Mesenteric fat pad (tissue), 1 donor: ENCODE results near the gene PPP1CB. TPM values are rescaled to one million over a fixed set of nuclear protein-coding genes. Genes with fewer than 3 reads are reported as not detected.
"Not testable (repeated sequence)": the region's sequence is repeated elsewhere in the genome, so short reads cannot be mapped to it uniquely, and the experiment has no call there.

Source experiments
- DNase-seq: peaks from one replicate; pipeline ENCODE4 v3.0.0-alpha.2; 2020; ENCODE audit warnings: low spot score
- total RNA-seq: library from RNA; stranded (reverse); fragmentation: NEBNext Ultra II Directional; extraction: Animal tissue kit (Norgen Biotek cat#: 25700); gene quantifications from one replicate; pipeline ENCODE4 v1.2.1, GENCODE V29; 2021
- donor health status: DM: yes; HTN: yes; CAD: no.

Gene PPP1CB
- total RNA-seq, 1 donor from 2014 or later: 201 TPM

DNA sequence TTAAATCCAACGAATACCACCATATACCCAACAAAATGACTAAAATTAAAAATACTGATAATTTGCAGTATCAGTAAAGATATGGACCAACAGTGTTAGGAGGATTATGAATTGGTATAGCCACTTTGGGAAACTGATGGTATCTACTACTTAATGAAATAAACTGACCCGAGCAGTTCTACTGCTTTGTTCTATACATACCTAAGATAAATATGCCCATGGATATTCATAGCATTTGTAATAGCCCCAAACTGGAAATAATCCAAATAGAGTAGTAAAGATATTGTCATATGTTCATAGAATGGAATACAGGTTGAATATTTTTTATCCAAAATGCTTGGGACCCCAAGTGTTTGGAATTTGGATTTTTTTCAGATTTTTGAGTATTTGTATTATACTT lies 20.7 kb downstream of the PPP1CB start:
- DNase-seq: no peak

DNA sequence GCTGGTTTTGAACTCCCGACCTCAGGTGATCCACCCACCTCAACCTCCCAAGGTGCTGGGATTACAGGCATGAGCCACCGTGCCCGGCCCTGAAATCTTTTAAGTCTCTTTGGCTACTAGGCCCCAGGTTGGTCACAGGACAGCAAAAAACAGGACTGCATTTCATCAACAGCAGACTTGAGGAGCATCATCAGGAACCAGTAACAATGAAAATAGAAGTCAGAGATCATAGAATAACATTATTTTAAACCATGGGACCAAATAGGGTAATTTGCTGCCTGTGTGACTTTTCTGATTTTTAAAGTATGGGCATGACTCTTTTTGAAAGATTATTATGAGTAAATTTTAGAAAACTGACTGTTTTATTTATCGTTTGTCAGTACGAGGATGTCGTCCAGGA lies 24.8 kb downstream of the PPP1CB start:
- DNase-seq: no peak

DNA sequence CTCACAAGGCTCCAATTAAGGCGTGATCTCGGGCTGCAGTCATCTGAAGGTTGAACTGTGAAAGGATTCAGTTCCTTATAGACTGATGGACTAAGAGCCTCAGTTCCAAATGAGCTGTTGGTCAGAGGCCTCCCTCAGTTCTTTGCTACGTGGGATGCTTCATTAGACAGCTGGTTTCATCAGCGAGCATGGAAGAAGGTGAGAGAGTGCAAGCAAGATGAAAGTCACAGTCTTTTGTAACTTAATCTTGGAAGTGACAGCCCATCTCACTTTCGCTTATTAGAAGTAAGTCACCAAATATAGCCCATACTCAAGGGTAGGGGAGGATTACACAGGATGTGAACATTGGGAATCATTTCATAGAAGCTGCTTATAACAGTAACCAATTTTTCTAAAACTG lies 26.8 kb downstream of the PPP1CB start:
- DNase-seq: no peak

DNA sequence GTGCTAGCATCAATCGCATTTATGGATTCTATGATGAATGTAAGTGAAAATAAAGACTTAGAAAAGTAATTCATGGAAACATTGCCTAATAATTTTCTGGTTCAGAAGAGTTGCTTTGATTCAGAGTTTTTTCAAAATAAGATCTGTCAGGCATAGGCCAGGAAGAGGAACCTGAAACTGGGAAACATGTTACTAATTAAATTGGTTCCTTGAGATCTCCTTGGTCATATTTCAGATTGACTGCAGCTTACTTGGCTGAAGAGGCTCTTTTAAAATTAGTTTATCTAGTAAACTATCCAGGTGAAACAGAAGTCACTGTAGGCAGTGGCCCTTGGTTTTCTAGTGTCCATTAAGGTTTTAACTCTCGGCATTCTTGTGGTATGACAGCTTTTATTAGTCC lies 27.4 kb downstream of the PPP1CB start:
- no peak for DNase-seq

DNA sequence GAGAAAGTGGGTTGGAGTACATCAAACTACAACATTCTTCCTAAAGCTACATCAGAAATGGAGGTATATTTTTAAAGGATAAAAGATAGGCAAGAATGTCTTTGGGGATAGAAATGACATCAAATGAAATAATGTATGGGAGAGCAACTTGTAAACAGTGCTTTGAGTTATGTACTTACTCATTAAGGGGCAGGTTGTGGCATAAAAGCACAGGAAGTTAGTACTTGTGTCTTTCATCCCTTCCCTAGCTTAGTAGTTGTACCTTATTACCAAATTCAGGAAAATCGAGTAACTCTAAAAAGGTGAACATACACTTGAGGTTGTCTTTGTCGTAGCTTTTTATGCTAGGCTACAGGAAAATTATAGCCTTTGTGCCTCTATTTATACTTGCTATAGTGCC lies 28.9 kb downstream of the PPP1CB start:
- DNase-seq: no peak

DNA sequence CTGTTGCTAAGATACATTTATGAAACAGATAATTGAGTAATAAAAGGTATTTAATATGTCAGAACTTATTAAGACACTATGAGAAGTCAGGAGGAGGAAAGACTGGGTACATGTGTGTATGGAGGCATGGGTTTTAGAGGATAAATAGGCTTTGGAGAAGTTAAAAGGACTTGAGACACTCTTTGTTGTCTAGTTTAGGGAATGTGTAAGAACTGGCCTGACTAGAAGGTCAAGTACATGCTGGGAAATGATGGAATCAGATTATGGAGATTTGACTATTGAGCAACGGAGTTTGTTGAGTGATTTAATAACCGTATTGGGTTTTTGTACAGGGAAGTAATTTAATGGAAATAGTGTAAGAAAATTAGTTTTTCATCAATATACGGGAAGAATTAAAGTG lies 30.8 kb downstream of the PPP1CB start:
- DNase-seq: no peak

DNA sequence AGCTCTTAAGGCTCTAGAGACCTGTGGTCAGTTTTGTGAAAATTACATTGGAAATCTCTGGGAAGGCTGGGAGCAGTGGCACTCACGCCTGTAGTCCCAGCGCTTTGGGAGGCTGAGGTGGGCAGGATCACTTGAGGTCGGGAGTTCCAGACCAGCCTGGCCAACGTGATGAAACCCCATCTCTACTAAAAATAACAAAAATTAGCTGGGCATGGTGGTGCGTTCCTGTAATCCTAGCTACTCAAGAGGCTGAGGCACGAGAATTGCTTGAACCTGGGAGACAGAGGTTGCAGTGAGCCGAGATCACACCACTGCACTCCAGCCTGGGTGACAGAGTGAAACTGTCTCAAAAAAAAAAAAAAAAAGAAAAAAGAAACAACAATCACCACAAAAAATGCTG lies 32.9 kb downstream of the PPP1CB start:
- DNase-seq: not testable (repeated sequence)

DNA sequence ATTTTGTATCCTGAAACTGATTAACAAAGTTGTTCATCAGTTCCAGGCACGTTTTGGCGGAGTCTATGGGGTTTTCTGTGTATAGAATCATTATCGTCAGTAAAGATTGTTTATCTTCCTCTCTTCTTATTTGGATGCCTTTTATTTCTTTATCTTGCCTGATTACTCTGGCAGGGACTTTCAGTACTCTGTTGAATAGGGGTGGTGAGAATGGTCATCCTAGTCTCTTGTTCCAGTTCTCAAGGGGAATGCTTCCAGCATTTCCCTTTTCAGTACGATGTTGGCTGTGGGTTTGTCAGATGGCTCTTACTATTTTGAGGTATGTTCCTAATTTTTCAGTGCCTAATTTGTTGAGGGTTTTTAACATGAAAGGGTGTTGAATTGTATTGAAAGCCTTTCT lies 45.0 kb downstream of the PPP1CB start:
- DNase-seq: no peak

DNA sequence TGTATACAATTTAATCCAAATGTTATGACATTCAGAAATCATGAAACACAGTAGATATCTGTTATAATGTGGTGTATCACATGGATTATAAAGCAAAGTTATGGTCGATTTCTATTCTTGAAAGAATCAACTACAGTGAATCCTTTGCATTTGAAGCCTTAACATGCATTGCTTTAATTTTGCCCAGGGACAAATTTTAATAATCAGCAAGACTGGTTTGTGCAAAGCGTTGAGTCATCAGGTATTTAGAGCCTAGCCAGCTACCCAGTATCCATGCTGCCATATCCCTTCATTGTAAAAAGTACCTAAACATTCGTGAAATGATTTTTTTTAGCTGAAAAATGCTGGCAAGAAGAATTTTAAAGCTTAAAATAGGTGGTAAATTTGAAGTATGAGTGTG lies 50.1 kb downstream of the PPP1CB start:
- DNase-seq: no peak

DNA sequence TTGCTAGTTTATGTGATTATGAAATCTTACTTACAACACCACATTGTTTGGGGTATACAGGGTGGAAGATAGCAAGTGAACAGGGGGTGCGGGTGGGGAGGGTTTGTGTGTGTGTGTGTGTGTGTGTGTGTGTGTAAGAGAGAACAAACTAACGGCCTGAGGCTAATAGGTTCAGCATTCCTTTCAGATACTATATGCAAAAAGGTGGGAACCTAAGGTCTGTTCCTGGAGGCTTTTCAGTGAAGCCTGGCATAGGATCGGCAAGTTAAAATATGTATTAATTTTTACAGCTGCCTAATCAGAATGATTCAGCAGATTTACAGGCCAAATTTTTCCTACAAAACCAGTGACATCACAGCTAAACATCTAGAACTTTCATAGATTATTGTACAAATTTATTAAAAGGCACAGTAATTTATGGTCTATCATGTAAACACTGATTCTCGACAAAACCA lies 51.4 kb downstream of the PPP1CB start:
- DNase-seq: no peak

DNA sequence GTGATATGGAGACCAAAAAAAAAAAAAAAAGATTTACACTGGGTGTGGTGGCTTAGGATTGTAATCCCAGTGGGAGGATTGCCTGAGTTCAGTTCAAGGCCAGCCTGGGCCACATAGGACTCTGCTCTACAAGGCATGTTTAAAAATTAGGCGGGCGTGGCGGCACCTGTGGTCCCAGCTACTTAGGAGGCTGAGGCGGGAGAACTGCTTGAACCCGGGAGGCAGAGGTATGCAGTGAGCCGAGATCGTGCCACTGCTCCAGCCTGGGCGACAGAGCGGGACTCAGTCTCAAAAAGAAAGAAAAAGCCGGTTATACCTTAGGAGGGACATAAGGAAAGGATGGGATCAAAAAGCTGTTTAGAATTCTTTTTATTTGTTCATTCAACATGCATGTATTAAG lies 58.3 kb downstream of the PPP1CB start:
- no peak for DNase-seq

DNA sequence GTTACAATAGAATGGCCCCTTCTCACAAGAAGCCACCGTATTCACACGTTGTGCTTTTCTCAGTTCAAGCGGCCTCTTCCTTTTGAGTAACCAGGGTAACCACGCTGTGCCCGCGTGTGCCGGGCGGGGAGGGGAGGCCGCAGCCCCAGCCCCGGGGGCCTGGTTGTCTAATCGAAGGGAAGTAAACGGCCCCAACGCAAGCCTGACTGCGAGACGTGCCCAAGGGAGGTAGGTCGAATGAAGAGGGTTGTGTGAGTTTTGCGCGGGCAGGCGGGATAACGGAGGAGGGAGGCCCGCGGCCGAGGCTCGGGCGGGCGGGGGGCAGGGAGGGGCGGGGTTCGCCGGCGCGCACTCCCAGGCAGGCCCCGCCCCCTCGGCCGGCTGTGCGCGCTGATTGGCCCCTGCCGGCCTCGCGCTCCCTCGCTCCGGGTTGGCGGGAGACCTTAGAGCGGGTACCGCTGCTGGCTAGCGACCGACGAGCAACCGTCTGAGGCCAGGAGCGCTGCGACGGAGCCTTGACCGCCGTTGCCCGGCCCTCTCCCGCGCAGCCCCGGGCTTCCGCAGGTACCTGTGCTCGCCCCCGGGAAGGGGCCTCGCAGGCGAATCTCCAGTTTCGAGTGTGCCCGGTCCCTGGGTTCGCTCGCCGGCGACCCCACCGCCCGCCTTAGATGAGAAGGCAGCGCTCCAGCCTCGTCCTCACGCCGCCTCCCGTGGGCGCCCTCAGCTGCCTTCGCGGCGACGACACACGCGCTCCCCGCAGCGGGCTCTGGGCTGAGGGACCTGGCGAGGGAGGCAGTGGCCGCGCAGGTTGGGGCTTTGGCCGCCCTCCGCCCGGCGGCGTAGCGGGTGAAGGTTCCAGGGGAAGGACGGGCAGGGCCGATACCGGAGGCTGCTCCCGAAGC lies 59.0 kb downstream of the PPP1CB start, which contains the start of gene SPDYA:
Gene SPDYA (plus strand): TSS at position 451 of the 902 bp plus-strand sequence. CDS start 5,181 bp downstream, outside the sequence.
- DNase-seq: no peak

DNA sequence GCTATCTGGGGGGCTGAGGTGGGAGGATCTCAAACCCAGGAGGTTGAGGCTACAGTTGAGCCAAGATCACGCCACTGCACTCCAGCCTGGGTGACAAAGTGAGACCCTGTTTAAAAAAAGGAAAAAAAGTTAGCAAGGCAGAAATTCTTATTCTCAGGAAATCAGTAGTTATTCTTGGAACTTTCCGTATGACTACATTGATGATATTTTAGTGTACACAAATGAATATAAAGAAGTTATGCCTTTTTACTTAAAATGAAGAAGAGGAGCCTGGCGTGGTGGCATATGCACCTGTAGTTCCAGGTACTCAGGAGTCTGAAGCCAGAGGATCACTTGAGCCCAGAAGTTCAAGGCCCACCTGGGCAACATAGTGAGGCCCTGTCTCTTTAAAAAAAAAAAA lies 66.4 kb downstream of the PPP1CB start:
- no peak for DNase-seq

DNA sequence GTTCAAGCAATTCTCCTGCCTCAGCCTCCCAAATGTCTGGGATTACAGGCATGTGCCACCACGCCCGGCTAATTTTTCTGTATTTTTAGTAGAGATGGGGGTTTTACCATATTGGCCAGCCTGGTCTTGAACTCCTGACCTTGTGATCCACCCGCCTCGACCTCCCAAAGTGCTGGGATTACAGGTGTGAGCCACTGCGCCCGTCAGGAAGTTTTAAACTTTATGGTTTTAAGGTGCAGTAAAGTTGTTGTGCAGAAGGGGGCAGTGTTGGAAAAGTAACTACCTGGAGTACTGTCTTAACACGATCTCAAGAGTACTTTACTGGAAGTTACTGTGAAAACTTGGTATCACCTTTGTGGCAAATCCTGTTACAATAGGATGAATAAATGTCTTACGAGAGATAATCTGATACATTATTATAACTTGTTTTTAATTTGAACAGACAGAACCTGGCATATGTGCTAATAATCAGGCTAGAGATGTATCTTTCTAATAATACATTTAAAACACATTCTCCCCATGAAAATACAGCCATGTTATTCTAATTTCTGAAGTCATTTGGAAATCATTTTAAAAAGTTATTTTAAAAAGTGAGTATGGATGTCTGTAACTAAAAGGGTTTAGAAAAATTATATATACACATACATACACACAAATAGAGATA lies 69.8 kb downstream of the PPP1CB start:
- DNase-seq: no peak

DNA sequence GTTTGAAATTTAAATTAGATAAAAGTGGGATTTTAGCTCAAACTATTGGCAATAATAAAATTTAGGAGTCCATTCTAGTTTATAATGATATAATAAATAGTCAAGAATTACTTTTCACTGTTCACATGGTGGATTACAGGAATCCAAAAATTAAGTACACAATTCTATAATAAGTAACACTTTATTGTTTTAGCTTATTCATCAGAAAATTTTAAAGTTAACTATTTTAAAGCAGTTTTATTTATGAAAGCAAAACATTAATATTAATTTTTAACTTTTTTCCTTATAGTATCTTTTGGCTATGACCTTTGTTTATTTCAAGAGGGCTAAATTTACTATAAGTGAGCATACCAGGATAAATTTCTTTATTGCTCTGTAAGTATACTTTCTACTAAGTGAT lies 70.4 kb downstream of the PPP1CB start:
- DNase-seq: no peak

DNA sequence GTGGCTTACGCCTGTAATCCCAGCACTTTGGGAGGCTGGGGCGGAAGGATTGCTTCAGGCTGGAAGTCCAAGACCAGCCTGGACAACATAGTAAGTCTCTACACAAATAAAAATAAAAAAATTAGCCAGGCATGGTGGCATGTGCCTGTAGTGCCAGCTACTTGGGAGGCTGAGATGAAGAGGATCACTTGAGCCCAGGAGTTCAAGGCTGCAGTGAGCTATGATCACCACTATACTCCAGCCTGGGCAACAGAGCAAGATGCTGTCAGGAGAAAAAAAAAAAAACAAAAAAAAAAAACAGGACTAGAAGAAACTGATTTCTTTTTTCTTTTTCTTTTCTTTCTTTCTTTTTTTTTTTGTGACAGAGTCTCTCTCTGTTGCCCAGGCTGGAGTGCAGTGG lies 72.6 kb downstream of the PPP1CB start:
- DNase-seq: no peak

DNA sequence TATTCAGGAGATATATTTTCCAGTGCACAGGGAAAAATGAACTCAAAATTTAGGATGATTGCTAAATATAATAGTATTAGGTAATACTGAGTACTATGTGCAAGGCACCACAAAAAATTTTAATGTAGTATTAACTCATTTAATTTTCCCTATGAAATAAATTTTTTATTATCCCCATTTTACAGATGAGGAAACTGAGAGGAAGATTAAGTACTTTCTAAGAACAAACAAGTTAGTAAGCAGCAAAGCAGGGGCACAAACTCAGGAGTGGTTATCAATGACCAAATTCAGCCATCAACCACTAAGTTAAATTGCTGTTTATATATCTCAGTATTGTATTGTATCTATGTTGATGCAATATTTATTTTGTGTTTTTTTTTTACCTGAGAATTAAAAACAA lies 73.2 kb downstream of the PPP1CB start:
- DNase-seq: no peak

DNA sequence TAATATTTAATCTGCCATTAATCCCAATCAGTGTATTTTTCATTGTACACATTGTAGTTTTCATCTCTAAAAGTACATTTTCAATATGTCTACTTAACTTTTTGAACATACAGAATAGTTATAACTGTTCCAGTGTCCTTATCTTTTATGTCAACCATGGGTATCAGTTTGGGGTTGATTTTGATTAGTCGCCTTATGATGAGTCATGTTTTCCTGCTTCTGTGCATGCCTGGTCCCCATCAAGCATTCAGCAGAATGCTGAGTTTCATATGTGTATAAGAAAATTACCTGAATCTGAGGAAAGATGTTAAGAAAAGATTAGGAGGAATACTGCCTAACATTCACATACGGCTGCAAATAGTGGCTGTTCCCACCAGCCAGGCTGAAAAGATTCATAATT lies 76.8 kb downstream of the PPP1CB start:
- no peak for DNase-seq

DNA sequence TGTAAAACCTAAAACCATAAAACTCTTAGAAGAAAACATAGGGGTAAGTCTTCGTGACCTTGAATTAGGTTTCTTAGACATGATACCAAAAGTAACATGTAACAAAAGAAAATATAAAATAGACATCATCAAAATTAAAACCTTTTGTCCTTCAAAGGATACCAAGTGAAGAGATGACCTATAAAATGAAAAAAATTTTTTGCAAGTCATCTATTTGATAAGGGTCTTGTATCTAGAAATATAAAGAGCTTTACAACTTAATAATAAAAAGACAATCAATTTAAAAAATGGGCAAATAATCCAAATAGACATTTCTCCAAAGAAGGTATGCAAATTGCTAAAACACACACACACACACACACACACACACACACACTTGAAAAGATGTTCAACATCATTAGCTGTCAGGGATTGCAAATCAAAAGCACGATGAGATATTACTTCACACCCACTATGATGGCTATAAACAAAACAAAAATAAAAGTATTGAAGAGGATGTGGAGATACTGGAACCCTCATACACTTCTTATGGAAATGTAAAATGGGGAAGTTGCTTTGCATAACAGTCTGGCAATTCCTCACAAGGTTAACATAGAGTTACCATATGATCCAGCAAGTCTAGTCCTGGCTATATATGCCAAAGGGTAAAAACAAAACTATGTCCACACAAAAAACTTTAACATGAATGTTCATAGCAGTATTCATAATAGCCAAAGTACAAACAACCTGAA lies 82.3 kb downstream of the PPP1CB start:
- no peak for DNase-seq

DNA sequence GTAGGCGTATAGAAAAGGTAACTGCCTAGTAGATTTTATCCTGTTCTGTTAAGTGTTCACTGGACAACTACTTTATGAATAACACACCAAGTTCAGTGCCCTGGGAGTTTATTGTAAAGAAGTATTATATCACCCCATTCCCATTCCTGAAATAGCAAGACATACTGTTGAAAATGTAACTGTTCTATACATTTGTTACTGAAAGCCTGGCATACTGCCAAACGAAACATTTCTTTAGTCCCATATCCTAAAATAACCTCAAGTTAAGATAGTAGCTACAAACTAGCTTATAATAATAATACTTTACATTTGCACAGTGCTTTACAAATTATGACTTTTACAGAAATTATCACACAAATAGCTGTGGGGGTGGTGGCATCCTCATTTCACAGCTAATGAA lies 84.2 kb downstream of the PPP1CB start:
- no peak for DNase-seq

DNA sequence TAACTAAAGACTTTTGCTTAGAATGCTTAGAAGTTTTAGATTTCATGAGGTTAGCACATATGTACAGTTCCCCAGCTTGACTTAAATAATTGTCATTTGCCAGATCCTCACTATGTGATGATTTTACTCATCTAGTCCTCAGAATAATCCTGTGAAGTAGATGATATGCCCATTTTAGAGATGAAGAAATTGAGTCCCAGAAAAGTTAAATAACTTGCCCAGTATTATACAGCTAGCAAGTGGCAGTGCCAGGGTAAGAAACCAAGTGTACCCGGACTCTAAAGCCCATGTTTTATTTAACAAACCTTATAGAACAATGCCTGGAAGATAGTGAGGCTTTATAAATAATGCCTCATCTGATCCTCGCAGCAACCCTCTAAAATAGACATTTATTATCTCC lies 87.3 kb downstream of the PPP1CB start:
- DNase-seq: no peak

DNA sequence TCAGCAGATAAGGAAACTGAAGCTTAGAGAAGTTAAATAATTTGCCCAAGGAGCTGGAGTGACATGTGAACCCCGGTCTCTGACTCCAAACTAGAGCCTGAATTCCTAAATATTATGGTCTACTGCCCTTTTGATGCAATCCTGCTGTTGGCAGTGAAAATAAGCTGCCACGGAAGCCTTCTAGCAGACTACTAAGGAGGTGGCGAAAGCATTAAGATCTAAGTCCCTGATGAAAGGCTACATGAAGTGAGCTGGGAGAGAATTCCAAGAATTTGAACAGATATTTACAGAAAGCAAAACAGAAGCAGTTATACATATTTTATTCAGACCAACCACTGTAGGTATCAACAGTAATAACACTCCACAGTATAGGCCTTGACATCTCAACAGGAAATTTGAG lies 90.4 kb downstream of the PPP1CB start:
- DNase-seq: no peak
